Hepatocyte (in vitro differentiated cells): ENCODE data around the gene CCDC88C. TPM values are rescaled to one million over a fixed set of nuclear protein-coding genes. Genes with fewer than 3 reads are reported as not detected.

Experiments
- DNase-seq: peaks from one replicate; pipeline ENCODE4 v3.0.0-alpha.2; 2016; ENCODE audit warnings: low spot score
- H2AFZ ChIP-seq: fragments of 200-600 bp; sonication (generic); 2 replicates; pipeline ENCODE4 v1.6.0; 2016; ENCODE audit warnings: antibody characterized with exemption, mild to moderate bottlenecking
- H3K27ac ChIP-seq: fragments of 200-600 bp; sonication (generic); 2 replicates; pipeline ENCODE4 v1.5.1; 2016; ENCODE audit warnings: mild to moderate bottlenecking
- H3K27me3 ChIP-seq: fragments of 200-600 bp; sonication (generic); 2 replicates; pipeline ENCODE4 v1.6.1; 2016
- H3K36me3 ChIP-seq: fragments of 200-600 bp; sonication (generic); replicated peaks from 2 replicates; pipeline ENCODE4 v1.5.1; 2016; ENCODE audit warnings: low read depth; ENCODE audit not compliant: insufficient read depth
- H3K4me1 ChIP-seq: fragments of 200-600 bp; sonication (generic); 2 replicates; pipeline ENCODE4 v1.5.1; 2016; ENCODE audit warnings: mild to moderate bottlenecking, moderate library complexity; ENCODE audit not compliant: insufficient read depth
- H3K4me2 ChIP-seq: fragments of 200-600 bp; sonication (generic); 2 replicates; pipeline ENCODE4 v1.6.0; 2016
- H3K4me3 ChIP-seq: fragments of 200-600 bp; sonication (generic); 2 replicates; pipeline ENCODE4 v1.5.1; 2016; ENCODE audit warnings: mild to moderate bottlenecking
- H3K79me2 ChIP-seq: fragments of 200-600 bp; sonication (generic); 2 replicates; pipeline ENCODE4 v1.6.0; 2017; ENCODE audit warnings: mild to moderate bottlenecking
- H3K9me2 ChIP-seq: fragments of 200-600 bp; sonication (generic); replicated peaks from 2 replicates; pipeline ENCODE4 v1.6.0; 2017; ENCODE audit warnings: mild to moderate bottlenecking; ENCODE audit not compliant: insufficient read depth
- H3K9me3 ChIP-seq: fragments of 200-600 bp; sonication (generic); 2 replicates; pipeline ENCODE4 v1.5.1; 2016; ENCODE audit warnings: low read depth, mild to moderate bottlenecking
- H4K20me1 ChIP-seq: fragments of 200-600 bp; sonication (generic); 2 replicates; pipeline ENCODE4 v1.6.0; 2016; ENCODE audit warnings: mild to moderate bottlenecking; ENCODE audit not compliant: insufficient read depth, poor library complexity, severe bottlenecking
- CTCF ChIP-seq: fragments of 200-600 bp; sonication (generic); IDR thresholded peaks from 2 replicates; pipeline ENCODE4 v1.5.1; 2016; ENCODE audit warnings: antibody characterized with exemption, mild to moderate bottlenecking; ENCODE audit not compliant: poor library complexity
- EZH2 ChIP-seq: fragments of 200-600 bp; sonication (generic); IDR thresholded peaks from 2 replicates; pipeline ENCODE4 v1.6.1; 2016; ENCODE audit warnings: antibody characterized with exemption, mild to moderate bottlenecking, borderline replicate concordance
- EZH2phosphoT487 ChIP-seq: fragments of 200-600 bp; sonication (generic); IDR thresholded peaks from one replicate; pipeline ENCODE4 v1.6.1; 2018; ENCODE audit warnings: antibody characterized with exemption, mild to moderate bottlenecking, low read depth, moderate library complexity; ENCODE audit not compliant: unreplicated experiment, severe bottlenecking
- WGBS: methylation state at CpG from one replicate; pipeline ENCODE4 v1.1.6; 2016; ENCODE audit warnings: low lambda C conversion rate; ENCODE audit errors: missing lambda C conversion rate; 5-methylcytosine and 5-hydroxymethylcytosine counted together
- polyA plus RNA-seq: library from polyadenylated mRNA; unstranded; fragments of >200 nt; fragmentation: Nextera tagmentation; extraction: Ambion mirVana; gene quantifications from 2 replicates; pipeline ENCODE4 v1.2.1, GENCODE V29; 2016
- total RNA-seq: library from RNA; depleted of rRNA; stranded (reverse); fragments of >200 nt; gene quantifications from 2 replicates; pipeline ENCODE4 v1.2.3, GENCODE V29; 2014

Gene CCDC88C
- total and polyA plus RNA-seq, 2 experiments from 2014 or later: 5.9 to 11.3 TPM

DNA sequence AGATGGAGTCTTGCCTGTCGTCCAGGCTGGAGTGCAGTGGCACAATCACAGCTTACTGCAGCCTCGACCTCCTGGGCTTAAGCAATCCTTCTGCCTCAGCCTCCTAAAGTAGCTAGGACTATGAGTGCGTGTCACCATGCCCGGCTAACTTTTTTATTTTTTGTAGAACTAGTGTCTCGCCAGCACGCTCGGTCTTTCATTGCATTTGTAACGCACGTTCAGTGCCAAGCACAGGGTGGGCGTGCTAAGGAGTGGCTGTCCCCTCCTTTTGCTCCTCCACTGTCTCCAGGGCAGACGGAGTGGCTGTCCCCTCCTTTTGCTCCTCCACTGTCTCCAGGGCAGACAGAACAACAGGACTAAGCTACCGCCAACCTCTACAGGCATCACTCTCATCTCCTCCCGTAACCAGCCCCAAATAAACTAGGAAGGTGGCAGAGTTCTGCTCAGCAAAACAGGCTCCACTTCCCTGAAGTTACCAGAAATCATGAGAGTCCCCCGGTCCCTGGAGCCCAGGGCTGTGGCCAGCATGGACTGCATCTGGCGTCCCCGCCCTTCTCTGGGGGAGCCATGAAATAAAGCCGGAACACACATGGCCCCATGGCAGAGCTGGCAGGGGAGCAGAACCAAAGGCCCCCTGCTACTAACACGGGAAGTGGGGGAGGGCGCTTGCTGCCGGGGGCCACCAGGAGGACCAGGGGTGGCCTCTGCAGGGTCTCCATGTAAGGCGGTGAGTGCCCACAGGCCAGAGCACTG lies 60.2 kb downstream of the CCDC88C start:
- Histone ChIP-seq H3K4me2 (no peak overlapping the region), H3K79me2 (no peaks in the 10 kb centered on the region), H3K36me3 (no peaks in the 10 kb centered on the region), H3K9me3 (no peaks in the 10 kb centered on the region), H3K27me3 (no peaks in the 10 kb centered on the region), H4K20me1 (no peaks in the 10 kb centered on the region), H3K4me3 (no peak overlapping the region), H3K27ac (no peak overlapping the region), H3K4me1 (peaks cover 17% of the 10 kb centered on the region), H3K9me2 (no peaks in the 10 kb centered on the region), H2AFZ (no peak overlapping the region)
- TF ChIP-seq EZH2phosphoT487 (no peak), EZH2 (no peak), CTCF (no peak)
- WGBS: 90% methylated on average over 21 of the region's 21 CpGs
- no peak for DNase-seq

- TF ChIP-seq CTCF (no peak), EZH2phosphoT487 (no peak), EZH2 (no peak)
- H4K20me1 ChIP-seq: no peaks in the 10 kb centered on the region
- H3K4me3 ChIP-seq: no peak overlapping the region
- no peak overlapping the region for H2AFZ ChIP-seq
- no peaks in the 10 kb centered on the region for H3K9me2 ChIP-seq
- no peaks in the 10 kb centered on the region for H3K79me2 ChIP-seq
- 91% methylated on average over 12 of the region's 12 CpGs for WGBS
- H3K36me3 ChIP-seq: no peaks in the 10 kb centered on the region
- H3K4me2 ChIP-seq: no peak overlapping the region
- DNase-seq: no peak
- H3K9me3 ChIP-seq: no peaks in the 10 kb centered on the region
- no peaks in the 10 kb centered on the region for H3K27me3 ChIP-seq
- peaks cover 16% of the 10 kb centered on the region for H3K4me1 ChIP-seq
- no peak overlapping the region for H3K27ac ChIP-seq
These were observed 61.3 kb downstream of the CCDC88C start for GRCh38 chr14:91356181-91356763.

GRCh38 chr14:91354979-91355685 lies 62.5 kb downstream of the CCDC88C start:
- no peak overlapping the region for H3K27ac ChIP-seq
- H3K27me3 ChIP-seq: no peaks in the 10 kb centered on the region
- H3K9me2 ChIP-seq: no peaks in the 10 kb centered on the region
- no peak for DNase-seq
- TF ChIP-seq EZH2 (no peak), CTCF (peak; percentile 14), EZH2phosphoT487 (no peak)
- H4K20me1 ChIP-seq: no peaks in the 10 kb centered on the region
- WGBS: 82% methylated on average over 27 of the region's 27 CpGs
- no peak overlapping the region for H3K4me3 ChIP-seq
- H3K36me3 ChIP-seq: no peaks in the 10 kb centered on the region
- H3K9me3 ChIP-seq: no peaks in the 10 kb centered on the region
- peaks cover 10% of the 10 kb centered on the region for H3K4me1 ChIP-seq
- H3K4me2 ChIP-seq: no peak overlapping the region
- H2AFZ ChIP-seq: no peak overlapping the region
- H3K79me2 ChIP-seq: no peaks in the 10 kb centered on the region
